ENCODE measurements around the gene AUTS2. TPM values are rescaled to one million over a fixed set of nuclear protein-coding genes. Genes with fewer than 3 reads are reported as not detected.

The AUTS2 gene
- total RNA-seq, 1 experiment from 2014 or later: 2.5 TPM

DNA sequence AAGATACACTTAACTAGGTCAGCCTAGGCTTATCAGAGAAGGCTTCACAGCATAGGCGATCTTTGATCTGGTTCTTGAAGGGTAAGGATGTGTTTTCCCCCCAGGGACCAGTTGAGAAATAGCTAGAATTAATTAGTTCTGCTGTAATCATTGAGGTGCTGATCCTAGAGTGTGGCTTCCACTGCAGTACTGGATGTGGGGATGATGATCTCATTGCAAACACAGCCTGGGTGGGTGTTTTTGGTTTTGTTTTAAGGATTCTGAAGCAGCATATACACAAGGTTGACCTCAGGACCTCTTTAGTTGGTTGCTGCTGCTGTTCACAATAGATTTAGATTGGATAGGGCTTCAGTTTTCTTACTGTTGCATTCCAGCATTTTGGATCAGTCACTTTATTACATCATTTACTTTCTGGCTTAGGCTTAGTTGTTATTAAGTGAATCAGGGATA, 159.7 kb downstream of the AUTS2 start:
- CTCF ChIA-PET: no interaction called here
- no peaks in the 10 kb centered on the region for H3K27me3 ChIP-seq (ENCODE audit: control insufficient read depth, insufficient read depth, low read length)
- no peaks in the 10 kb centered on the region for H3K36me3 ChIP-seq (ENCODE audit: control insufficient read depth, insufficient read depth, low read length)
- H3K9me3 ChIP-seq (ENCODE audit: control insufficient read depth, insufficient read depth, low read depth, low read length): no peaks in the 10 kb centered on the region
- H3K4me3 ChIP-seq (ENCODE audit: low read depth in 2 of 2, low read length in 2 of 2): no peak overlapping the region
- intact Hi-C loops (cut with micrococcal nuclease; ENCODE audit: unreplicated experiment) (no loop called here), in situ Hi-C loops (cut with HindIII; ENCODE audit: low pct_unique_long_range_greater_than_20kb, low sequenced_read_pairs) (no loop called here)
- H3K4me1 ChIP-seq (ENCODE audit: control insufficient read depth, insufficient read depth, low read length): no peaks in the 10 kb centered on the region
- ATAC-seq: no peak
- DNase-seq (ENCODE audit: low read depth, low spot score): no peak
- H3K27ac ChIP-seq (ENCODE audit: low read length): no peak overlapping the region
- TF ChIP-seq TCF7L2 (IDR thresholded peaks at IDR 0.05; ENCODE audit: low read depth, low read length): no peak
- TF ChIP-seq REST (IDR thresholded peaks at IDR 0.05; ENCODE audit: insufficient read depth in 1 of 2, low read depth in 2 of 2, low read length in 1 of 2): no peak
- no TSS peak for BruUV-seq (replicated peaks)
- POLR2A ChIA-PET: no interaction called here

GRCh38 chr7:69759373-69759772, 161.1 kb downstream of the AUTS2 start:
- BruUV-seq (replicated peaks): no TSS peak
- in situ Hi-C loops (cut with HindIII; ENCODE audit: low pct_unique_long_range_greater_than_20kb, low sequenced_read_pairs): no loop called here
- no peaks in the 10 kb centered on the region for H3K27me3 ChIP-seq (ENCODE audit: control insufficient read depth, insufficient read depth, low read length)

More at GRCh38 chr7:69759373-69759772, 161.1 kb downstream of the AUTS2 start:
- H3K4me1 ChIP-seq (ENCODE audit: control insufficient read depth, insufficient read depth, low read length): no peaks in the 10 kb centered on the region
- ChIA-PET POLR2A (no interaction called here), CTCF (no interaction called here)
- no peak for DNase-seq (ENCODE audit: low read depth, low spot score)
- no peak for ATAC-seq
- intact Hi-C loops (cut with micrococcal nuclease; ENCODE audit: unreplicated experiment): no loop called here
- no peak for TF ChIP-seq POLR2AphosphoS5 (IDR thresholded peaks at IDR 0.05; ENCODE audit: low read depth, low read length)
- no peak for TF ChIP-seq SIN3A (IDR thresholded peaks at IDR 0.05; ENCODE audit: borderline replicate concordance, insufficient read depth, low read depth, low read length)
- no peak for TF ChIP-seq TCF7L2 (IDR thresholded peaks at IDR 0.05; ENCODE audit: low read depth, low read length)
- TF ChIP-seq REST (IDR thresholded peaks at IDR 0.05; ENCODE audit: insufficient read depth in 1 of 2, low read depth in 2 of 2, low read length in 1 of 2): no peak
- TF ChIP-seq, protein P1, sequence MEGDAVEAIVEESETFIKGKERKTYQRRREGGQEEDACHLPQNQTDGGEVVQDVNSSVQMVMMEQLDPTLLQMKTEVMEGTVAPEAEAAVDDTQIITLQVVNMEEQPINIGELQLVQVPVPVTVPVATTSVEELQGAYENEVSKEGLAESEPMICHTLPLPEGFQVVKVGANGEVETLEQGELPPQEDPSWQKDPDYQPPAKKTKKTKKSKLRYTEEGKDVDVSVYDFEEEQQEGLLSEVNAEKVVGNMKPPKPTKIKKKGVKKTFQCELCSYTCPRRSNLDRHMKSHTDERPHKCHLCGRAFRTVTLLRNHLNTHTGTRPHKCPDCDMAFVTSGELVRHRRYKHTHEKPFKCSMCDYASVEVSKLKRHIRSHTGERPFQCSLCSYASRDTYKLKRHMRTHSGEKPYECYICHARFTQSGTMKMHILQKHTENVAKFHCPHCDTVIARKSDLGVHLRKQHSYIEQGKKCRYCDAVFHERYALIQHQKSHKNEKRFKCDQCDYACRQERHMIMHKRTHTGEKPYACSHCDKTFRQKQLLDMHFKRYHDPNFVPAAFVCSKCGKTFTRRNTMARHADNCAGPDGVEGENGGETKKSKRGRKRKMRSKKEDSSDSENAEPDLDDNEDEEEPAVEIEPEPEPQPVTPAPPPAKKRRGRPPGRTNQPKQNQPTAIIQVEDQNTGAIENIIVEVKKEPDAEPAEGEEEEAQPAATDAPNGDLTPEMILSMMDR (IDR thresholded peaks at IDR 0.05): no peak
- no peaks in the 10 kb centered on the region for H3K36me3 ChIP-seq (ENCODE audit: control insufficient read depth, insufficient read depth, low read length)
- H3K9me3 ChIP-seq (ENCODE audit: control insufficient read depth, insufficient read depth, low read depth, low read length): no peaks in the 10 kb centered on the region
- H3K27ac ChIP-seq (ENCODE audit: low read length): no peak overlapping the region
- no peak overlapping the region for H3K4me3 ChIP-seq (ENCODE audit: low read depth in 2 of 2, low read length in 2 of 2)

All from Panc1 (cell line).